K562 (cell line): ENCODE data around the gene HES4. TPM values are rescaled to one million over a fixed set of nuclear protein-coding genes. Genes with fewer than 3 reads are reported as not detected.

Experiments
- ARID2 ChIP-seq: fragments of 450-650 bp; IDR thresholded peaks from 2 replicates; pipeline ENCODE4 v1.6.1; 2017; ENCODE audit warnings: antibody characterized with exemption, mild to moderate bottlenecking
- CHD4 ChIP-seq: fragments of 200-600 bp; sonication (generic); IDR thresholded peaks from 3 replicates; pipeline ENCODE4 v1.6.1; 2012; ENCODE audit warnings: low read depth, mild to moderate bottlenecking, mixed read lengths, low read length, inconsistent platforms; ENCODE audit not compliant: insufficient read depth, insufficient replicate concordance, poor library complexity, severe bottlenecking
- ELK3 ChIP-seq: fragments of 450-650 bp; formaldehyde crosslinking; IDR thresholded peaks from 2 replicates; pipeline ENCODE4 v1.4.0; 2020; ENCODE audit warnings: mild to moderate bottlenecking
- MED1 ChIP-seq: sonication (generic); formaldehyde crosslinking; IDR thresholded peaks from 2 replicates; pipeline ENCODE4 v1.8.1; 2023; ENCODE audit warnings: missing genetic modification reagents, borderline replicate concordance
- MEIS2 ChIP-seq: fragments of 450-650 bp; IDR thresholded peaks from 2 replicates; pipeline ENCODE4 v1.6.1; 2014; ENCODE audit warnings: mild to moderate bottlenecking; ENCODE audit not compliant: partially characterized antibody
- MTA1 ChIP-seq: fragments of 450-650 bp; IDR thresholded peaks from 2 replicates; pipeline ENCODE4 v1.6.1; 2017; ENCODE audit warnings: borderline replicate concordance
- NR2F6 ChIP-seq: fragments of 450-650 bp; formaldehyde crosslinking; IDR thresholded peaks from 2 replicates; pipeline ENCODE4 v1.4.0; 2020; ENCODE audit warnings: mild to moderate bottlenecking
- REST ChIP-seq, 2 experiments: fragments of 450-650 bp; formaldehyde crosslinking in 1 of 2; IDR thresholded peaks; 2 replicates each; pipeline versions ENCODE4 v1.4.0 to v1.6.1; 2014 to 2020; ENCODE audit warnings: mild to moderate bottlenecking in 2 of 2, borderline replicate concordance in 1 of 2, low read depth in 1 of 2
- TCF15 ChIP-seq: fragments of 250-450 bp; sonication (Bioruptor Pico); IDR thresholded peaks from 2 replicates; pipeline ENCODE4 v1.8.0; 2022; ENCODE audit warnings: moderate library complexity, mild to moderate bottlenecking, inconsistent platforms
- TFAP4 ChIP-seq: sonication (generic); formaldehyde crosslinking; IDR thresholded peaks from 2 replicates; pipeline ENCODE4 v1.8.0; 2022; ENCODE audit warnings: missing genetic modification reagents, mild to moderate bottlenecking, moderate library complexity, borderline replicate concordance
- U2AF1 ChIP-seq: fragments of 200-400 bp; formaldehyde crosslinking; optimal IDR thresholded peaks from 2 replicates; pipeline ENCODE3; 2017; ENCODE audit warnings: mild to moderate bottlenecking, low read depth, low read length, moderate library complexity
- ZNF140 ChIP-seq: fragments of 250-450 bp; sonication (Bioruptor Pico); IDR thresholded peaks from 2 replicates; pipeline ENCODE4 v1.8.0; 2021; ENCODE audit warnings: moderate library complexity, mild to moderate bottlenecking, inconsistent platforms
- ZNF512 ChIP-seq: IDR thresholded peaks from 2 replicates; pipeline ENCODE4 v1.6.1; 2016; ENCODE audit warnings: missing genetic modification characterization, missing compliant biosample characterization
- polyA plus RNA-seq, 8 experiments: library from polyadenylated mRNA; depleted of rRNA in 4 of 8; stranded (reverse) in 5 of 8; unstranded in 3 of 8; fragments of >200 nt; fragmentation: Nextera tagmentation in 2 of 8; fragmentation: Illumina TruSeq in 1 of 8; extraction: Ambion mirVana in 2 of 8; extraction: Trizol in 1 of 8; gene quantifications; 2 replicates each; pipeline versions ENCODE4 v1.2.1 to v1.2.3, GENCODE V29; 2011 to 2014; ENCODE audit warnings: inconsistent platforms in 1 of 8, missing spikeins in 1 of 8
- total RNA-seq, 7 experiments: library from RNA; depleted of rRNA in 6 of 7; stranded (reverse); fragments of >200 nt in 6 of 7; fragmentation: Illumina TruSeq in 2 of 7; extraction: Trizol in 2 of 7; gene quantifications; 2 replicates each; pipeline versions ENCODE4 v1.2.1 to v1.2.3, GENCODE V29; 2011 to 2021; ENCODE audit warnings: low replicate concordance in 1 of 7

HES4 gene
- total and polyA plus RNA-seq, 9 of the 15 experiments (the other 6 are each of a cell fraction or from before 2014, with no cell fraction given), result 0.21 to 43.7 (median 5.3) TPM; not detected in 2

- no peak for TF ChIP-seq ZNF512 (tag)
- TF ChIP-seq MTA1, result no peak
- no peak for TF ChIP-seq MEIS2
- no peak for TF ChIP-seq REST (IDR thresholded peaks at IDR 0.05; ENCODE audit: borderline replicate concordance)
- no peak for TF ChIP-seq REST (CRISPR knock-in tag; IDR thresholded peaks at IDR 0.05; ENCODE audit: low read depth)
- no peak for TF ChIP-seq TCF15 (CRISPR knock-in tag)
- no peak for TF ChIP-seq MED1 (CRISPR knock-in tag)
- TF ChIP-seq ARID2, result no peak
- no peak for TF ChIP-seq ELK3 (CRISPR knock-in tag)
- peak; percentile 72; the same call in 1 of the 2 replicates for TF ChIP-seq TFAP4 (CRISPR knock-in tag)
- no peak for TF ChIP-seq ZNF140 (CRISPR knock-in tag)
- TF ChIP-seq NR2F6, result no peak
- no peak for TF ChIP-seq U2AF1
- no peak for TF ChIP-seq CHD4
Observed at GRCh38 chr1:958823-959730, 40.8 kb downstream of the HES4 start, which contains the start of gene NOC2L (continued).
